Fibroblast of skin of left quadriceps (primary cell): Measurements from ENCODE around the gene NT5M.

ENCODE experiments used
- DNase-seq, 2 experiments: peaks; one replicate each; pipeline ENCODE4 v3.0.0-alpha.2; 2013; ENCODE audit warnings: low read depth in 2 of 2

The NT5M gene

GRCh38 chr17:17343160-17343735, 40.1 kb downstream of the NT5M start:
- no peak for DNase-seq

GRCh38 chr17:17343896-17344506, 40.8 kb downstream of the NT5M start:
- no peak for DNase-seq

- no peak for DNase-seq
Measured at GRCh38 chr17:17344507-17345293, 41.5 kb downstream of the NT5M start.

DNA sequence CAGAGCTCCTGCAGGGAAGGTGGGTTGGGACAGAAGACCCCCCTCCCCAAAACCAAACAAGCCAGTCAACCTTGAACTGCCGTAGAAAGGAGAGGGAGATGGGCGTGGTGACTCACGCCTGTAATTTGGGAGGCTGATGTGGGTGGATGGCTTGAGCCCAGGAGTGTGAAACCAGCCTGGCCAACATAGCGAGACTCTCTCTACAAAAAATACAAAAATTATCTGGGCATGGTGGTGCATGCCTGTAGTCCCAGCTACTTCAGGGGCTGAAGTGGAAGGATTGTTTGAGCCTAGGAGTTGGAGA, 42.1 kb downstream of the NT5M start:
- no peak for DNase-seq

GRCh38 chr17:17345686-17346427, 42.7 kb downstream of the NT5M start:
- no peak for DNase-seq

DNA sequence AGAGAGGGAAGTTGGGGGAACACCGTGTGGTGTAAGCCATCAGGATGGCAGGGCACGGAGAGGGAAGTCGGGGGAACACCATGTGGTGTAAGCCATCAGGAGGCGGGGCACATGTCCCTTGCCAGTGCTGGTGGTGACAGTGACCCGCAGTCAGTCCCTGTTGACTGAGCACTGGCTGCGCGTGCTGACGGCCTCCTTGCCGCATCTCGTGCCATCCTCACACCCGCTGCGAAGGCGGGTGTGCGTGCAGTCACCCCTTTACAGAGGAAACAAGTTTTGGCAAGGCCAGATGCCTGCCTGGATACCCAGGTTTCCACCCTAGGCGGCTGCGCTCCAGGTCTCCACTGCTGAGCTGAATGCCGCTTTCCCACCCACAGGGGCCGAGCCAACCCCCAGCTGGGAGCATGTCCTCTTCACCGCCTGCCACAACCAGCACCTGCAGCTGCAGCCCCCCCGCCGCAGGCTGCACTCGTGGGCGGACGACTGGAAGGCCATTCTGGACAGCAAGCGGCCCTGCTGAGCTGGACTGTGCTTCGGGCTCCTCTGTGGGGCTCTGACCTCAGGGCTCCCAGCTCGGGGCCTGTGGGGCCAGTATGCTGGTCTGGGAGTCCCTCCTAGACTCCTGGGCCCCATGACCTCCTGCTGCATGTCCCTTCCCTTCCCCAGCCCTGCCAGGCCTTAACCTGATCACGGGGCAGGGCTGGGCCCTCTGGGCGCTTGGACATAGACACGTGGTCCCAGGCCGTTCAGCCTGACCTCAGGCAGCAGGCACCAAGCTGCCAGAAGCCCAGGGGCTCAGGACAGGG, 43.5 kb downstream of the NT5M start:
- DNase-seq = no peak

- DNase-seq = no peak
Measured at GRCh38 chr17:17347234-17347955, 44.2 kb downstream of the NT5M start.

DNA sequence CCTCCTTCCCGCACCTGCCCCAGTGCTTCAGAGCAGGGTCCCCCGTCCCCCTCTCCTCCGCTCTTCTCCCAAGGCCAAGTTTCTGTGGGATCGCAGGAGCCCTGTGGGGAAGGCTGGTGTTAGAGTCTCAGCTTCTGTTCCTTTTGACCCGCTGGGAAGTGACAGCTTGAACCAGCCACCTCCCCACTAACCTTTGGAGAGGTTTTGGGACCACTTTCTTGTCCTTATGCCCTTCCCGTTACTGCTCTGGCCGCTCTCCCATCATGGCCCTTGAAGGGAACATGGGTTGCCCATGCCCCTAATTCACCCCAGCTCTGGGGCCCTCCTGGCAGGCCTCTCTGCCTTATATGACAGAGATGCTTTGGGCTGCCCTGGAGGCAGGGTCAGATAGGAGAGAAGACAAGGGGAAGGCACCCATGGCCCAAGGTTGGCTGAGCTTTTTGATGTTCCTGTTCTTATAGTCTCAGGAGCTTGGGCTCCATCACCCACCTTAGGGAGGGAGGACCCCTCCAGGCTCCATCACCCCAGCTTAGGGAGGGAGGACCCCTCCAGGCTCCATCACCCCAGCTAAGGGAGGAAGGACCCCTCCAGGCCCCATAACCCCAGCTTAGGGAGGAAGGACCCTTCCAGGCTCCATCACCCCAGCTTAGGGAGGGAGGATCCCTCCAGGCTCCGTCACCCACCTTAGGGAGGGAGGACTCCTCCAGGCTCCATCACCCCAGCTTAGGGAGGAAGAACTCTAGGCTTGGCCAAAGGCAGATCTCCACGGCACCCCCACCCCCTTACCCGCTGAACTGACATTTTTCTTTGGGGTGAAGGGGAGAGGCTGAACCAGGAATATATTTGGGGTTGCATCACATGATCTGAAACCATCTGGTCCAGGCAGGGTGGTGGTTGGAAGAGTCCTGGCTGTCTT, 45.0 kb downstream of the NT5M start:
- no peak for DNase-seq

DNA sequence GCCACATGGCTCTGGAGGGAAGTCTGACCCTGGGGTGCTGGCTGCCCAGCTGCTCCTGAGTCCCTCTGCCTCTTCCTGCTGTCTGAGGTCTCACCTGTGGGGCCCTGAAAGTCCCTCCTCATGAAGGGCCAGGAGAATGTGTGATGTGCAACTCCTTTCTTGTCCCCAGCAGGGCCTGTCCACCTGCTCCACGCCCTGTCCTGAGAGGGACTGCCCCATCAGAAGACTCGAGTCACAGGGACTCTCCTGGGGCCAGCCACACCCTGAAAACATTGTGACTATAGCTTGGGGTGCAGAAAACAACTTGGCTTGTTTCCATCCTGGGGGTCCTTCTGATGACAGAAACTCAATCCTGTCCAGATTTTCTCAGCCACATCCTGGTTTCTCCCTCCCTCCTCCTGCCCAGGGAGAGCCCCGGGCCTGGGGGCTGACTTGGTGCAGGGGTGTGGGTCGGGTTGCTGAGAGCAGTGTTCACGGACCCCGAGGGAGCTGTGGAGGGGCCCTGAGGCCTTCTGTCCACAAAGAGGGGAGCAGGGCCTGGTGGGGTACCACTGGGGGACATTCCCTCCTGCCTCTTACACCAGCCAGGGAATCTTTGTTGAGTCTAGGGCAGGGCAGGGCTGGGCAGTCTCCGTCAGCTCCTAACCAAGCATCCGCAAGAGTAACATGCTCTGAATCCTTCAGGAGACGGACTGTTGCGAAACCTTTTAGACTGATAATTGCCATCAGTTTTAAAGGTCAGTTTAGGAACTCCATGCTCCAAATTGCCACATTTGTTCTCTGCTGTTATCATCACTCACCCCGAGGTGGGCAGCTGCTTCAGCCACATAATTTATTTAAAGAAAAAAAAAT, 45.9 kb downstream of the NT5M start:
- no peak for DNase-seq

GRCh38 chr17:17349724-17350106, 46.5 kb downstream of the NT5M start:
- DNase-seq = no peak

DNA sequence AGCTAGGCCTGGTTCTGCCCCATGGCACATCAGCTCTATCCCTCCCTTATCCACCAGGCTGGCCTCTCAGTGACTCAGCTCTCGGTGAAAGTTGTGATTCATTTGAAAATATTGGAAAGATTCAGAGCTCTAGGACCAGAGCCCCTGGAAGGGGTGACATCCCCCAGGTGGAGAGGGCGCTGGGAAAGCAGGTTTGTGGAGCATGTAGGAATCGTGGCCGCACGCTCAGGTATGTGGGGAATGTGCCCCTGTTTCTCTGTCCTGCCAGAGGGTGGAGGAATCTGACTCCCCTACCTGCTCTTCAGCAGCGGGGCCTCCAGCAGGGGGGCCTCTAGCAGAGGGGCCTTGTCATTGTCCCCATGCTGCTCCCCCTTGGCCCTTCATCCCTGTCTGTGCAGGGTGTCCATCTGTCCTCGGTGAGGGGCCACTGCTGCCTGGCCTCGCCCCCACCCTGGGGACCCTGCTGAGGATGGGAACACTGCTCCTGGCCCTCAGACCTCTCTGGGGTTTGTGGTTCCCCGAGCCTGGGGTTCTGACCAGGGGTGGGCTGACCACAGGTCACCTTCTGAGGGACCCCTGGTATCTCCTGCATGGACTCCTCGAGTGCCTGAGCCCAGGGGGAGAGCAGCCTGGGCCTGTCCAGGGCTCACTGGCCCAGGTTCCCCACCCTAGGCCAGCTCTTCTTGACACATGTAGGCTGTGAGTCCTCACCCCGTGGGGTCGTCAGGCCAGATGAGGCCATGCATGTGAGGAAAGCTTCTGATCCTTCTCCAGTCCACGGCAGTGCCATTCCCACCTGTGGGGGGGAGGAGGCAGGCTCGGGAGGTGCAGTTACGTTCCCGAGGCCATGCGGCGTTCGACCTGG, 47.5 kb downstream of the NT5M start:
- DNase-seq = no peak

- no peak for DNase-seq
Measured at GRCh38 chr17:17351356-17351891, 48.3 kb downstream of the NT5M start.

DNA sequence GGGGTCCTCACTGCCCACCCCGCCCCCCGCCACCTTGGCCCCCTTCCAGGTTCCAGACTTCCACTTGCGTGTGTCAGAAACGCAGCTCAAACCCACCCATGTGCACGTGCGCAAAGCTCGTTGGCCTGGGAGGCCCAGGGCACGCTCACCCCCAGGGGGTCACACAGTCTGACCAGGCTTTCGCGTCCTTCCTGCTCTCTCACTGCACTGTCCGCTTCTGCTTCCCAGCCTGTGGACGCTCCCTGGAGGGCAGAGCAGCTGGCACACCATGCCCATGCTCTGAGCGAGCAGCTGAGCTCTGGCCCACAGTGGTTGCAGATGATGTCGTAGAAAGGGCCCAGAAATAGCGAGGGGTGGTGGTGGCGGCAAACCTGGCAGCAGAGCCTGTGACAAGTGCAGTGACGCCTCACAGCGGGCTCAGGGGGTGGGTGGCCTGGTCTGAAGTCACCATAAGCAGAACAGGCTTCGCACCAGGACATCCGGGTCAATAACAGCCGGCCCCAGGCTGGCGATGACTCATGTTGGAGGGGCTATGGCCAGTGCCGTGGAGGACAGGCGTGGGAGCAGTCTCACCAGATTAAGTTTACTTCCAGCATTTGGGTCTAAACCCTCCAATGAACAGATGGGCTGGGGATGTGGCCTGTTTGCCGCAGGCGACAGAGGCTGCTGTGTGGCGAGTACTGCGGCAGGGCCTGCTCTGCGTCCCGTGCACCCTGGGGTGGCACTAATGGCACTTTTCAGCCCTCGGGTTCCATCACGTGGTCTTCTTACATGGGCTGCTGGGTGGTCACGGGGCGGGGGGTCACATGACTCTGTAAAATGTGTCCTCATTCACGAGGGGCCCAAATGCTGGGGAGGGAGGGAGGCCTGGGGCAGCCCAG, 49.0 kb downstream of the NT5M start:
- no peak for DNase-seq

DNA sequence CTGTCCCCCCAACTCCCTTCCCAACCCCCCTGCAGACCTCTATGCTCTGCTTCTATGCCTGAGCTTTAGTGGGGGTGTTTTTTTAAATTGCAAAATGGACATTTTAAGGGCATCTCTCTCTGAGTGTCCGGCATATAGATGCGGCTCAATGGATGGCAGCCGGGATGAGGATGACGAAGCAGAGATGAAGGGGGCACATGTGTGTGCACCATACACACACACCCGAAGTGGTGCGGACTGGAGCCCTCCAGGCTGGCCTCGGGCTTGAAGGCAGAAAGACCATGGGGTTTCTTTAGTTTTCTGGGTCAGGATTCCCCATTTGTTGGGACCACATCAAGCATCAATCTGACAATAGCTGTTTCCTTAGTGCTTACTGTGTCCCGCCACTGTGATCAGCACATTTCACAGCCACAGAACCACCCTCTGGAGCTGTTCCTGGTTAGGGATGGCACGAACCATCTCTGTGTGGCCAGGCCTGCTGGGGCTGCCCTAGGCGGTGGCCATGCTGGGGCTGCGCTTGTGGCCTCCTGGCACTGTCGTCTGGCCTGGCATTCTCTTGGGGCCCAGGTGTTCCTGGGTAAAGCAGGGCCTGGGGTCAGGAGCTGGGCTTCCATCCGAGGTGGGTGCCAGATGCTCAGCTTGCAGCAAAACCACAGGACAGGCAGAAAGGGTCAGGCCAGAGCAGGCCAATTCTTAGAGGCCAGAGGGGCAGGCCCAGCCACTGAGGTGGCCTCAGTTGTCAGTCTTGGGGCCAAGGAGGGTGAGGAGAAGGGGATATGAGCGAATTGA, 49.9 kb downstream of the NT5M start:
- no peak for DNase-seq

DNA sequence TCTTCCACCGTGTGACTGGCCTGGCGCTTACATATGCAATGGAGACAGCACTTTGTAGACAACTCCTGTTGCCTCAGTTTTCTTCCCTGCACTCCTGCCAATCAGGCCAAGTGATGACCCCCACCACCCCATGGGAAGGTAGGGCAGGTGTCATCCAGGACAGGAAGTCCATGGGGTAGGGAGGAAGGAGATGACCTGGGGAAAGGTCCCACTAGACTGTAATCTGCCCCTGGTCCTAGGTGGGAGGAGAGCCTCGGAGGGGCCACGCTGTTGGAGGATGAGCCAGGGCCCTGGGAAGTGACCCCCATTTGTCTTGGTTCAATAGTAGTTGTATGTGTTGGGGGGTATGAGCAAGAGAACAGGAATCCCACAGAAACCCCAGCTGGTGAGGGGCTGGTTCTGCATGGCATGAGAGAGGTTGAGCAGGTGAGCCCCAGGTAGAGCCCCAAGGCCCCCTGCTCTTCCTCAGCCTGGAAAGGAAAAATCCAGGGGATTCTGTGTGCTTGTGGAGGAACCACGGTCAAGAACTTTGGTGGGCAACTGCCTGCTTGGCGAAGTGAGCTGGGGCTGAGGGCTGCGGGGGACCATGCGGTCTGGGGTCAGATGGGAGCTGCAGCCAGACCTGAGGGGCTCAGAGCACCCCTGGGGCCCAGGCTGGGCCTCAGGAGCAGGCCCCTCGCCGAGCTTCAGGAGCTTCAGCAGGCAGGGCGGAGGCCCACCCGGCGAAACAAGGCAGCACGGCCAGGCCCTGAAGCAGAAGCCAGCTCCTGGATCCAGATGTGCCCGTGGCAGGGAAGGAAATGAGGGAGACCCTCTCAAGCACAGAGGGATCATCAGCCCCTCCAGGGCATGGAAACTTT, 50.7 kb downstream of the NT5M start:
- DNase-seq = no peak
